Retinal pigment epithelial cell (primary cell): ENCODE data around the gene VPS50.

ENCODE experiments used
- DNase-seq: peaks from one replicate; pipeline ENCODE4 v3.0.0-alpha.2; 2010; ENCODE audit warnings: low read depth
- H3K4me3 ChIP-seq: 2 replicates; pipeline ENCODE4 v1.5.1; 2011; ENCODE audit warnings: mild to moderate bottlenecking, low read length, control low read depth, moderate library complexity
- TF ChIP-seq, protein P1 (sequence below): conservative IDR thresholded peaks from 2 replicates; pipeline ENCODE4 v1.5.1; 2011; ENCODE audit warnings: low read depth, low read length, control low read depth, inconsistent platforms

VPS50 gene

GRCh38 chr7:93219868-93220267, 12.3 kb upstream of the VPS50 start:
- DNase-seq: no peak
- TF ChIP-seq, protein P1, sequence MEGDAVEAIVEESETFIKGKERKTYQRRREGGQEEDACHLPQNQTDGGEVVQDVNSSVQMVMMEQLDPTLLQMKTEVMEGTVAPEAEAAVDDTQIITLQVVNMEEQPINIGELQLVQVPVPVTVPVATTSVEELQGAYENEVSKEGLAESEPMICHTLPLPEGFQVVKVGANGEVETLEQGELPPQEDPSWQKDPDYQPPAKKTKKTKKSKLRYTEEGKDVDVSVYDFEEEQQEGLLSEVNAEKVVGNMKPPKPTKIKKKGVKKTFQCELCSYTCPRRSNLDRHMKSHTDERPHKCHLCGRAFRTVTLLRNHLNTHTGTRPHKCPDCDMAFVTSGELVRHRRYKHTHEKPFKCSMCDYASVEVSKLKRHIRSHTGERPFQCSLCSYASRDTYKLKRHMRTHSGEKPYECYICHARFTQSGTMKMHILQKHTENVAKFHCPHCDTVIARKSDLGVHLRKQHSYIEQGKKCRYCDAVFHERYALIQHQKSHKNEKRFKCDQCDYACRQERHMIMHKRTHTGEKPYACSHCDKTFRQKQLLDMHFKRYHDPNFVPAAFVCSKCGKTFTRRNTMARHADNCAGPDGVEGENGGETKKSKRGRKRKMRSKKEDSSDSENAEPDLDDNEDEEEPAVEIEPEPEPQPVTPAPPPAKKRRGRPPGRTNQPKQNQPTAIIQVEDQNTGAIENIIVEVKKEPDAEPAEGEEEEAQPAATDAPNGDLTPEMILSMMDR: no peak
- no peak overlapping the region for H3K4me3 ChIP-seq

GRCh38 chr7:93226310-93226709, 5.9 kb upstream of the VPS50 start, which contains the start of gene HEPACAM2:
TSS of gene HEPACAM2 (minus strand) at chr7:93226469.
- TF ChIP-seq, protein P1: no peak
- H3K4me3 ChIP-seq: no peak within 1 kb of the TSS
- no peak for DNase-seq

DNA sequence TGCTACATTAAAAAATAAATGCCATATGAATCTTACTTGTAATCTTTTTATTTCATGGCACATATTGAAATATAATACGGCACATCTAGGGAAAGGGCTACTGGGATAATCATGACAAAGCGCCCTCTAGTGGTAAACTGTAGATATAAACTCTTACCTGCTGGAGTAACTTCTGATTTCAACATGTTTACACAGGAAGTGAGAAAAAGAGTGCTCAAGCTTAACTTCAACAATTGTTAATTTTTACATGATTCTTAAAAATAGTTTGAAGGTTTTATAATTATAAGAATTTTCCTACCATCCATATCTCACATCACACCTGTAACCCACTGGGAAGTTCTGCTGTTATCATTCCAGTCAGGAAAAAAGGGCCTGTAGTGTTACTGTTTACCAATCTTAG, 3.9 kb upstream of the VPS50 start:
- H3K4me3 ChIP-seq: no peak overlapping the region
- DNase-seq: no peak
- TF ChIP-seq, protein P1: peak; percentile 68

- peak overlapping the region; percentile 96 for H3K4me3 ChIP-seq
- no peak for DNase-seq
- TF ChIP-seq, protein P1: no peak
Measured at GRCh38 chr7:93231259-93231658, 907 bp upstream of the VPS50 start.

GRCh38 chr7:93232673-93233018, 480 bp downstream of the VPS50 start:
- H3K4me3 ChIP-seq: peak overlapping the region; percentile 96
- TF ChIP-seq, protein P1: no peak
- DNase-seq: no peak

GRCh38 chr7:93235541-93235940, 3.4 kb downstream of the VPS50 start:
- TF ChIP-seq, protein P1: no peak
- H3K4me3 ChIP-seq: no peak overlapping the region
- no peak for DNase-seq

DNA sequence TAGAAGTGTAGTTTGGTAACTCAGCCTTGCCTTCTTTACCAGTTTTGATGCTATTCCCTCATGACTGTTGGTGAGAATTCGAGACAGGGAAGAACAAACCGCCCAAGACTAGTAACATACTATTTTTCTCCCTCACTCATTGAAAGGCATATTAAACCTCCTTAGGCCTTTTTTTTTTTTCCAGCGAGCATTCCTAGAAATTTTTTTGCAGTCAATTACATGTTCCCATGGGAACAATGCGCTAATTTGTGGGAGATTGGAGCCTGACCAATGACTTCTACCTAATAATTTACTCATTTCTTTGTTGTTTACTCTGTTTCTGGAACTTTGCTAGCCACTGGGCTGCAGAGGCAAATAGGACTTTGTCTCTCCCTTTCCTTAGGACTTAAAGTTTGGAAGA, 6.0 kb downstream of the VPS50 start:
- no peak overlapping the region for H3K4me3 ChIP-seq
- no peak for DNase-seq
- TF ChIP-seq, protein P1: no peak
